GM23248 (cell line): ENCODE measurements around the gene FHOD3.

Experiments used
- EZH2 ChIP-seq: fragments of 200-600 bp; sonication (generic); IDR thresholded peaks from 2 replicates; pipeline ENCODE4 v1.6.1; 2018; ENCODE audit warnings: antibody characterized with exemption, mild to moderate bottlenecking; ENCODE audit not compliant: insufficient read depth, poor library complexity, severe bottlenecking
- EZH2phosphoT487 ChIP-seq: fragments of 200-600 bp; sonication (generic); IDR thresholded peaks from 2 replicates; pipeline ENCODE4 v1.6.1; 2018; ENCODE audit warnings: antibody characterized with exemption, moderate library complexity, mild to moderate bottlenecking, low read depth; ENCODE audit not compliant: insufficient read depth

DNA sequence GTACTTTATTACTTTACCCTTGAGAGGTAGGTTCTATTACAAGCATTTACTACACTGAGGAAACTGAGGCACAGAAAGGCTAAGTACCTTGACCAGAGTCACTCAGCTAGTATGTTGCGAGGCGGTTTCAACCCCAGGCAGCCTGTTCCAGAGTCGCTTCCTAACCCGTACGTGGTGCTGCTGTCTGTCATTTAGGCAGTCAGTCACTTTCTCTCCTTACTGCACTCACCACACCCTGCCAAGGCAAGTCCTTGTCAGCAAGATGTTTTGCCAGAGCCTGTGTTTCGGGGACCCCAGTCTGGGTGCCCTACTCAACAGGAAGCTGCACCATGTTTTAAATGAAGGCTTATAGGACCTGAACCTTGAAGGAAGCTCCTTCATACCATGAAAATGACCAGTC lies 356.4 kb downstream of the FHOD3 start:
- TF ChIP-seq EZH2 (no peak), EZH2phosphoT487 (no peak)
